K562 (cell line): ENCODE measurements around the gene TMEM120A. TPM values are rescaled to one million over a fixed set of nuclear protein-coding genes. Genes with fewer than 3 reads are reported as not detected.

Experiments used
- IRF2 ChIP-seq: sonication (generic); formaldehyde crosslinking; IDR thresholded peaks from 2 replicates; pipeline ENCODE4 v1.8.1; 2022; ENCODE audit warnings: mild to moderate bottlenecking, missing genetic modification reagents
- MGA ChIP-seq: fragments of 450-650 bp; IDR thresholded peaks from 2 replicates; pipeline ENCODE4 v1.6.1; 2016; ENCODE audit warnings: mild to moderate bottlenecking, moderate library complexity
- RUNX1 ChIP-seq: sonication (generic); IDR thresholded peaks from 2 replicates; pipeline ENCODE4 v1.6.1; 2016; ENCODE audit warnings: antibody characterized with exemption, low read depth
- SP1 ChIP-seq: sonication (generic); formaldehyde crosslinking; IDR thresholded peaks from 2 replicates; pipeline ENCODE4 v1.8.1; 2022; ENCODE audit warnings: mild to moderate bottlenecking, missing genetic modification reagents
- ZBTB7A ChIP-seq: IDR thresholded peaks from 2 replicates; pipeline ENCODE4 v1.6.1; 2011; ENCODE audit warnings: low read depth, mild to moderate bottlenecking, low read length, moderate library complexity, borderline replicate concordance; ENCODE audit not compliant: control insufficient read depth
- ZNF165 ChIP-seq: fragments of 250-450 bp; sonication (Bioruptor Pico); IDR thresholded peaks from 2 replicates; pipeline ENCODE4 v1.4.0; 2020; ENCODE audit warnings: borderline replicate concordance
- ZZZ3 ChIP-seq: fragments of 450-650 bp; IDR thresholded peaks from 2 replicates; pipeline ENCODE4 v1.6.1; 2016; ENCODE audit warnings: antibody characterized with exemption, mild to moderate bottlenecking, moderate library complexity
- polyA plus RNA-seq, 8 experiments: library from polyadenylated mRNA; depleted of rRNA in 4 of 8; stranded (reverse) in 5 of 8; unstranded in 3 of 8; fragments of >200 nt; fragmentation: Nextera tagmentation in 2 of 8; fragmentation: Illumina TruSeq in 1 of 8; extraction: Ambion mirVana in 2 of 8; extraction: Trizol in 1 of 8; gene quantifications; 2 replicates each; pipeline versions ENCODE4 v1.2.1 to v1.2.3, GENCODE V29; 2011 to 2014; ENCODE audit warnings: inconsistent platforms in 1 of 8, missing spikeins in 1 of 8
- total RNA-seq, 7 experiments: library from RNA; depleted of rRNA in 6 of 7; stranded (reverse); fragments of >200 nt in 6 of 7; fragmentation: Illumina TruSeq in 2 of 7; extraction: Trizol in 2 of 7; gene quantifications; 2 replicates each; pipeline versions ENCODE4 v1.2.1 to v1.2.3, GENCODE V29; 2011 to 2021; ENCODE audit warnings: low replicate concordance in 1 of 7

Gene TMEM120A
- total and polyA plus RNA-seq, 9 of the 15 experiments (the other 6 are each of a cell fraction or from before 2014, with no cell fraction given) = 2.3 to 90.2 (median 22.9) TPM

- TF ChIP-seq ZNF165 (CRISPR knock-in tag) (no peak), SP1 (CRISPR knock-in tag) (no peak), ZZZ3 (no peak), RUNX1 (no peak), IRF2 (no peak), ZBTB7A (no peak), MGA (no peak)
These were observed 7.7 kb upstream of the TMEM120A start (continued) for GRCh38 chr7:76002139-76002538.
